ENCODE results near the gene REST. TPM values are rescaled to one million over a fixed set of nuclear protein-coding genes. Genes with fewer than 3 reads are reported as not detected.

The REST gene
- total RNA-seq, 2 donors from 2014 or later: 88.2 to 92.2 TPM

DNA sequence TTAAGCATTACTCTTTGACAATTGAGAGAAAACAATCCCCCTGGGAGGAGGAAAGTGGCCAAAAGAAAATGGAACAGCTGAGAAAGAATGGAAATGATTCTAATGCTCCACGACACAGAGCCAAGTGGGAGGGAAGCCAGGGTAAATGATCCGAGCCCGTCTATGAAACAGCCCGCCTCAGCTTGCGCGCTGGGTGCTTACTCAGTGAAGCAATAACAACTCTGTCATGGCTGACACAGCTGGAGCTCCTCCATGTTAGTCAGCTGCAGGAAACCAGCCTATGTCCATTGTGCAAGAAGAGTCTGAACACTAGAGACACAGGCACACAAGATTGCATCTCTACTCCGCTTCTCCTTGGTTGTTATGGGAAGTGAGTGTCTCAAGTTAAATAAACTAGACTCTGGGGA, 50.4 kb downstream of the REST start:
- peaks cover 19% of the 10 kb centered on the region for H3K36me3 Mint-ChIP-seq (ENCODE audit: low read depth)
- H3K9me3 ChIP-seq (ENCODE audit: control insufficient read depth, low read length): no peaks in the 10 kb centered on the region
- 81 to 87% methylated on average over 5 to 7 of the region's 7 CpGs for WGBS, 2 experiments (ENCODE audit: insufficient coverage in 1 of 2, insufficient read length in 1 of 2)
- no peaks in the 10 kb centered on the region for H3K27me3 Mint-ChIP-seq (ENCODE audit: insufficient read depth)
- no peaks in the 10 kb centered on the region for H3K27me3 ChIP-seq (ENCODE audit: control insufficient read depth, insufficient read depth, low read length, poor library complexity, severe bottlenecking)
- H3K9ac ChIP-seq (ENCODE audit: extremely low read depth, low read length, poor library complexity, severe bottlenecking): no peak overlapping the region
- peaks cover 9% of the 10 kb centered on the region for H3K4me1 Mint-ChIP-seq
- TF ChIP-seq, protein P1, sequence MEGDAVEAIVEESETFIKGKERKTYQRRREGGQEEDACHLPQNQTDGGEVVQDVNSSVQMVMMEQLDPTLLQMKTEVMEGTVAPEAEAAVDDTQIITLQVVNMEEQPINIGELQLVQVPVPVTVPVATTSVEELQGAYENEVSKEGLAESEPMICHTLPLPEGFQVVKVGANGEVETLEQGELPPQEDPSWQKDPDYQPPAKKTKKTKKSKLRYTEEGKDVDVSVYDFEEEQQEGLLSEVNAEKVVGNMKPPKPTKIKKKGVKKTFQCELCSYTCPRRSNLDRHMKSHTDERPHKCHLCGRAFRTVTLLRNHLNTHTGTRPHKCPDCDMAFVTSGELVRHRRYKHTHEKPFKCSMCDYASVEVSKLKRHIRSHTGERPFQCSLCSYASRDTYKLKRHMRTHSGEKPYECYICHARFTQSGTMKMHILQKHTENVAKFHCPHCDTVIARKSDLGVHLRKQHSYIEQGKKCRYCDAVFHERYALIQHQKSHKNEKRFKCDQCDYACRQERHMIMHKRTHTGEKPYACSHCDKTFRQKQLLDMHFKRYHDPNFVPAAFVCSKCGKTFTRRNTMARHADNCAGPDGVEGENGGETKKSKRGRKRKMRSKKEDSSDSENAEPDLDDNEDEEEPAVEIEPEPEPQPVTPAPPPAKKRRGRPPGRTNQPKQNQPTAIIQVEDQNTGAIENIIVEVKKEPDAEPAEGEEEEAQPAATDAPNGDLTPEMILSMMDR (conservative IDR thresholded peaks at IDR 0.05): no peak
- no peak for DNase-seq
- H3K4me3 ChIP-seq (ENCODE audit: low read length): no peak overlapping the region
- H3K27ac Mint-ChIP-seq: no peak overlapping the region
- H3K4me3 Mint-ChIP-seq: no peak overlapping the region
- no peaks in the 10 kb centered on the region for H3K9me3 Mint-ChIP-seq
- H3K36me3 ChIP-seq (ENCODE audit: control insufficient read depth, insufficient read depth, low read length): peaks cover 7% of the 10 kb centered on the region
- no peak overlapping the region for H3K27ac ChIP-seq (ENCODE audit: low read depth, low read length)
- H3K4me1 ChIP-seq (ENCODE audit: control insufficient read depth, insufficient read depth, low read length): no peaks in the 10 kb centered on the region

DNA sequence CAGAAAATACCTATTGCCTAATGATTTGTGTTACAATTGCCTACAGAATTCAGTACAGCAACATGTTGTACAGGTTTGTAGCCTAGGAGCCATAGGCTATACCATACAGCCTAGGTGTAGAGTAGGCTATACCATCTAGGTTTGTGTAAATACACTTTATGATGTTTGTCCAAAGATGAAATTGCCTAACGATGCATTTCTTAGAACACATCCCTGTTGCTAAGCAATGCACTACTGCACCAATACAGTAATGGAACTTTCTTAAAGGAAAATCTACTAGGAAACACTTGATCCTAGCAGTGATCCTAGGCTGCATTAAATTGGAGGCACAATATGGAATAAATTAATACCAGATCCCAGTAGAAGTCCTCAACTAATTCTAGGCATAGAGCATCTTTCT, 51.4 kb downstream of the REST start:
- Mint-ChIP-seq H3K27me3 (ENCODE audit: insufficient read depth) (no peaks in the 10 kb centered on the region), H3K27ac (no peak overlapping the region), H3K4me1 (peaks cover 9% of the 10 kb centered on the region), H3K9me3 (no peaks in the 10 kb centered on the region), H3K36me3 (ENCODE audit: low read depth) (peaks cover 23% of the 10 kb centered on the region), H3K4me3 (no peak overlapping the region)
- TF ChIP-seq, protein P1 (conservative IDR thresholded peaks at IDR 0.05): no peak
- H3K9me3 ChIP-seq (ENCODE audit: control insufficient read depth, low read length): no peaks in the 10 kb centered on the region
- no peaks in the 10 kb centered on the region for H3K4me1 ChIP-seq (ENCODE audit: control insufficient read depth, insufficient read depth, low read length)
- H3K4me3 ChIP-seq (ENCODE audit: low read length): no peak overlapping the region
- peaks cover 11% of the 10 kb centered on the region for H3K36me3 ChIP-seq (ENCODE audit: control insufficient read depth, insufficient read depth, low read length)
- H3K27ac ChIP-seq (ENCODE audit: low read depth, low read length): no peak overlapping the region
- H3K9ac ChIP-seq (ENCODE audit: extremely low read depth, low read length, poor library complexity, severe bottlenecking): no peak overlapping the region
- no peaks in the 10 kb centered on the region for H3K27me3 ChIP-seq (ENCODE audit: control insufficient read depth, insufficient read depth, low read length, poor library complexity, severe bottlenecking)
- 100% methylated on average over 1 of the region's 1 CpG for WGBS, 2 experiments (ENCODE audit: insufficient coverage in 1 of 2, insufficient read length in 1 of 2)
- DNase-seq: no peak

DNA sequence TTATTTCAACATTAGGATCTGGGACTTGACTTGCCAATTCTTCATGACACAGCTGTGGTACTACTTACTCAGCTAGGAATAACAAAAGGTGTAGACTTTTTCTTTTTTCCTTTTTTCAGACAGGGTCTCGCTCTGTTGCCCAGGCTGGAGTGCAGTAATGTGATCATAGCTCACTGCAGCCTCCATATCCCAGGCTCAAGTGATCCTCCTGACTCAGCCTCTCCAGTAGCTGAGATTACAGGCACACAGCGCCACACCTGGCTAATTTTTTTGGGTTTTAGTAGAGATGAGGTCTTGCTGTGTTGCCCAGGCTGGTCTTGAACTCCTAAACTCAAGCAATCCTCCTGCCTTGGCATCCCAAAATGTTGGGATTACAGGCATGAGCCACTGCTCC, 53.4 kb downstream of the REST start:
- H3K27me3 ChIP-seq (ENCODE audit: control insufficient read depth, insufficient read depth, low read length, poor library complexity, severe bottlenecking): no peaks in the 10 kb centered on the region
- no peak overlapping the region for H3K4me3 ChIP-seq (ENCODE audit: low read length)
- H3K27ac Mint-ChIP-seq: no peak overlapping the region
- H3K27me3 Mint-ChIP-seq (ENCODE audit: insufficient read depth): no peaks in the 10 kb centered on the region
- no peaks in the 10 kb centered on the region for H3K9me3 ChIP-seq (ENCODE audit: control insufficient read depth, low read length)
- no peak for DNase-seq
- WGBS, 2 experiments (ENCODE audit: insufficient coverage in 1 of 2, insufficient read length in 1 of 2): 86% methylated on average over 2 of the region's 2 CpGs; no CpG with 5 or more reads in 1 of the 2 experiments
- peaks cover 30% of the 10 kb centered on the region for H3K36me3 ChIP-seq (ENCODE audit: control insufficient read depth, insufficient read depth, low read length)
- H3K36me3 Mint-ChIP-seq (ENCODE audit: low read depth): peaks cover 37% of the 10 kb centered on the region
- no peaks in the 10 kb centered on the region for H3K9me3 Mint-ChIP-seq
- H3K4me1 ChIP-seq (ENCODE audit: control insufficient read depth, insufficient read depth, low read length): no peaks in the 10 kb centered on the region
- TF ChIP-seq, protein P1 (conservative IDR thresholded peaks at IDR 0.05): no peak
- no peak overlapping the region for H3K4me3 Mint-ChIP-seq
- no peak overlapping the region for H3K9ac ChIP-seq (ENCODE audit: extremely low read depth, low read length, poor library complexity, severe bottlenecking)
- H3K4me1 Mint-ChIP-seq: peaks cover 9% of the 10 kb centered on the region
- H3K27ac ChIP-seq (ENCODE audit: low read depth, low read length): no peak overlapping the region

Data from endodermal cell (in vitro differentiated cells).